Prostate gland (tissue), 2 donors: ENCODE data around the gene CNTN5.

ENCODE experiments used
- POLR2A ChIP-seq: fragments of 450-650 bp; IDR thresholded peaks from one replicate; pipeline ENCODE4 v1.6.1; 2016; ENCODE audit warnings: antibody characterized with exemption, mild to moderate bottlenecking
- TF ChIP-seq, protein P1 (sequence below), 4 experiments: fragments of 200-600 bp in 2 of 4; fragments of 450-650 bp in 2 of 4; sonication (generic) in 2 of 4; IDR thresholded peaks; 1 replicate in 3 of 4; 2 replicates in 1 of 4; pipeline ENCODE4 v1.5.1; 2016 to 2019; ENCODE audit warnings: antibody characterized with exemption in 4 of 4, mild to moderate bottlenecking in 2 of 4, moderate library complexity in 2 of 4

- TF ChIP-seq, protein P1, sequence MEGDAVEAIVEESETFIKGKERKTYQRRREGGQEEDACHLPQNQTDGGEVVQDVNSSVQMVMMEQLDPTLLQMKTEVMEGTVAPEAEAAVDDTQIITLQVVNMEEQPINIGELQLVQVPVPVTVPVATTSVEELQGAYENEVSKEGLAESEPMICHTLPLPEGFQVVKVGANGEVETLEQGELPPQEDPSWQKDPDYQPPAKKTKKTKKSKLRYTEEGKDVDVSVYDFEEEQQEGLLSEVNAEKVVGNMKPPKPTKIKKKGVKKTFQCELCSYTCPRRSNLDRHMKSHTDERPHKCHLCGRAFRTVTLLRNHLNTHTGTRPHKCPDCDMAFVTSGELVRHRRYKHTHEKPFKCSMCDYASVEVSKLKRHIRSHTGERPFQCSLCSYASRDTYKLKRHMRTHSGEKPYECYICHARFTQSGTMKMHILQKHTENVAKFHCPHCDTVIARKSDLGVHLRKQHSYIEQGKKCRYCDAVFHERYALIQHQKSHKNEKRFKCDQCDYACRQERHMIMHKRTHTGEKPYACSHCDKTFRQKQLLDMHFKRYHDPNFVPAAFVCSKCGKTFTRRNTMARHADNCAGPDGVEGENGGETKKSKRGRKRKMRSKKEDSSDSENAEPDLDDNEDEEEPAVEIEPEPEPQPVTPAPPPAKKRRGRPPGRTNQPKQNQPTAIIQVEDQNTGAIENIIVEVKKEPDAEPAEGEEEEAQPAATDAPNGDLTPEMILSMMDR (IDR thresholded peaks at IDR 0.05), result no peak
- no peak for TF ChIP-seq POLR2A
Observed at GRCh38 chr11:99406345-99406744, 385.6 kb downstream of the CNTN5 start.
